Measurements from ENCODE around the gene GPR26.

DNA sequence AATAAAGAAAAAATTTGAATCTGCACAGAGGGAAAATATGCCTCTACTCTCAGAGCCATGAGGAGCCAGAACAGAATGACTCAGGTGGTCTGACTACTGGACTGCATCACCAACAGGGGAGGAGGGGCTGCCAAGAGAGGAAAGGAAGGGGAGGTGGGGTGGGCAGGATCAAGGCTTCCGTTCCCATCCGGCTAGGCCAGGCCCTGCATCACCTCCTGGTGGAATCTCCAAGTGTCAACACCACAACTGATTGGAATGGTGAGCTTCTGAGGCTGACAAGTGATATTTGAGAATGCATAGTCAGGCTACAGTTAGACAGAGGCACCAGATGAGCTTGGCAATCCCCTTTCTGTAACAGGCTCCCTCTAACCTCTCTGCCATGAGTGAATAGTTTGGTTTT lies 10.4 kb upstream of the GPR26 start:
- TF ChIP-seq, protein P1, sequence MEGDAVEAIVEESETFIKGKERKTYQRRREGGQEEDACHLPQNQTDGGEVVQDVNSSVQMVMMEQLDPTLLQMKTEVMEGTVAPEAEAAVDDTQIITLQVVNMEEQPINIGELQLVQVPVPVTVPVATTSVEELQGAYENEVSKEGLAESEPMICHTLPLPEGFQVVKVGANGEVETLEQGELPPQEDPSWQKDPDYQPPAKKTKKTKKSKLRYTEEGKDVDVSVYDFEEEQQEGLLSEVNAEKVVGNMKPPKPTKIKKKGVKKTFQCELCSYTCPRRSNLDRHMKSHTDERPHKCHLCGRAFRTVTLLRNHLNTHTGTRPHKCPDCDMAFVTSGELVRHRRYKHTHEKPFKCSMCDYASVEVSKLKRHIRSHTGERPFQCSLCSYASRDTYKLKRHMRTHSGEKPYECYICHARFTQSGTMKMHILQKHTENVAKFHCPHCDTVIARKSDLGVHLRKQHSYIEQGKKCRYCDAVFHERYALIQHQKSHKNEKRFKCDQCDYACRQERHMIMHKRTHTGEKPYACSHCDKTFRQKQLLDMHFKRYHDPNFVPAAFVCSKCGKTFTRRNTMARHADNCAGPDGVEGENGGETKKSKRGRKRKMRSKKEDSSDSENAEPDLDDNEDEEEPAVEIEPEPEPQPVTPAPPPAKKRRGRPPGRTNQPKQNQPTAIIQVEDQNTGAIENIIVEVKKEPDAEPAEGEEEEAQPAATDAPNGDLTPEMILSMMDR (IDR thresholded peaks at IDR 0.05), result no peak
- no peak for TF ChIP-seq POLR2A (IDR thresholded peaks at IDR 0.05)
- no peak for TF ChIP-seq POLR2AphosphoS5 (IDR thresholded peaks at IDR 0.05)

Data from suprapubic skin (tissue), 4 donors.